GM12801 (cell line): ENCODE measurements around the gene IWS1.

Experiments
- TF ChIP-seq, protein P1 (sequence below): IDR thresholded peaks from one replicate; pipeline ENCODE4 v1.5.1; 2011; ENCODE audit warnings: control low read depth; ENCODE audit not compliant: insufficient read length; ENCODE audit errors: extremely low read depth

Gene IWS1

GRCh38 chr2:127558911-127559310, 32.6 kb upstream of the IWS1 start:
- TF ChIP-seq, protein P1, sequence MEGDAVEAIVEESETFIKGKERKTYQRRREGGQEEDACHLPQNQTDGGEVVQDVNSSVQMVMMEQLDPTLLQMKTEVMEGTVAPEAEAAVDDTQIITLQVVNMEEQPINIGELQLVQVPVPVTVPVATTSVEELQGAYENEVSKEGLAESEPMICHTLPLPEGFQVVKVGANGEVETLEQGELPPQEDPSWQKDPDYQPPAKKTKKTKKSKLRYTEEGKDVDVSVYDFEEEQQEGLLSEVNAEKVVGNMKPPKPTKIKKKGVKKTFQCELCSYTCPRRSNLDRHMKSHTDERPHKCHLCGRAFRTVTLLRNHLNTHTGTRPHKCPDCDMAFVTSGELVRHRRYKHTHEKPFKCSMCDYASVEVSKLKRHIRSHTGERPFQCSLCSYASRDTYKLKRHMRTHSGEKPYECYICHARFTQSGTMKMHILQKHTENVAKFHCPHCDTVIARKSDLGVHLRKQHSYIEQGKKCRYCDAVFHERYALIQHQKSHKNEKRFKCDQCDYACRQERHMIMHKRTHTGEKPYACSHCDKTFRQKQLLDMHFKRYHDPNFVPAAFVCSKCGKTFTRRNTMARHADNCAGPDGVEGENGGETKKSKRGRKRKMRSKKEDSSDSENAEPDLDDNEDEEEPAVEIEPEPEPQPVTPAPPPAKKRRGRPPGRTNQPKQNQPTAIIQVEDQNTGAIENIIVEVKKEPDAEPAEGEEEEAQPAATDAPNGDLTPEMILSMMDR: no peak

DNA sequence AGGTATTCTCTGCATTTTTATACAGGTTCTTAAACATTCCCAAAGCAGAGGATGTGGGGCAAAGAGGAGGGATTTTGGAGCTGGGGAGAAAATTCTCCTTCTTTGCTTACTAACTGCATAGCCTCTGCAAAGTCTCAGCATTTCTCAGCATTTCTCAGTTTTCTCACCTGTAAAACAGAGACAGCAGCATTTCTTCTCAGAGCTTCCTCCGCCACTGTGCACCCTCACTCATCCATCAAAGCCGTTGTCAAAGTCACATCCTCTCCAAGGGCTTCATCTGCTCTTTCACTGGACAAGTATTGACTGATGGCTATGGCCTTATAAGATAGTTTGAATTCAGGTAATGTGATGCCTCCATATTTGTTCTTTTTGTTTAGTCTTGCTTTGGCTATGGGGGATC, 26.6 kb upstream of the IWS1 start:
- TF ChIP-seq, protein P1: no peak

- TF ChIP-seq, protein P1: no peak
Measured at GRCh38 chr2:127552336-127552735, 26.0 kb upstream of the IWS1 start.

- TF ChIP-seq, protein P1: no peak
Measured at GRCh38 chr2:127551221-127551930, 25.1 kb upstream of the IWS1 start.

DNA sequence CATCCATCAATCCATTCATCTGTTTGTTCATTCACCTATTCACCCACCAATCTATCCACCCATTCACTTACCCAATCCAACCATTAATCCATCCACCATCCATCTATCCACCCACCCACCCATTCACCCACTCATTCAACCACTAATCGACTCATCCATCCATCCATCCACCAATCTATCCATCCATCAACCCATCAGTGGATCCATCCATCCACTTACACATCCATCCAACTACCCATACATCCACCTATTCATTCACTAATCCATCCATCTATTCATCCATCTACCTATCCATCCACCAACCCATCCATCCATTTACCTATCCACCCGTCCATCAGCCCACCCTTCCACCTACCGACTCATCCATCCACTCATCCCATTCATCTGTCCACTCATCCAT, 20.5 kb upstream of the IWS1 start:
- TF ChIP-seq, protein P1: no peak

GRCh38 chr2:127545796-127546195, 19.5 kb upstream of the IWS1 start:
- TF ChIP-seq, protein P1: no peak

GRCh38 chr2:127545189-127545588, 18.9 kb upstream of the IWS1 start:
- TF ChIP-seq, protein P1: no peak
